ENCODE results near the gene ZNF112. TPM values are rescaled to one million over a fixed set of nuclear protein-coding genes. Genes with fewer than 3 reads are reported as not detected.
"Not testable (repeated sequence)": the region's sequence is repeated elsewhere in the genome, so short reads cannot be mapped to it uniquely, and the experiment has no call there.

Gene ZNF112
- total RNA-seq, 4 donors from 2014 or later: 2.0 to 6.0 (median 3.4) TPM

DNA sequence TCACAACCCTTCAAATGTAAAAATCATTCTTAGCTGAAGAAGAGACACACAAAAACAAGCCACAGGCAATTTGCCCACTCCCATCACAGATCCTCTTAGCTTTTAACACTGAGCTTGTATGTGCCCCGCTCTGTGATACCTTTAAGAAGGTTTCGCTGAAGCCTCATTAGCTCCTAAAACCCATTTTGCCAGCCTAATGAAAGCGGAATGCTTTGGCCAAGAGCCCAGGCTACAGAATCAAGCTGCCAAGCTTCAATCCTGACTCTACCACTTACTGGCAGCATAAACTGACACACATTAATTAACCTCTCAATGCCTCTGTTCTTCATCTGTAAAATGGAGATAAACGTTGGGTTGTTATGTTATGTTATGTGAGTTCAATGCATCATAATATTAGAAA, 10.5 kb downstream of the ZNF112 start:
- no peak for TF ChIP-seq CTCF (IDR thresholded peaks at IDR 0.05)
- no peak for ATAC-seq (ENCODE audit: low FRiP score)

GRCh38 chr19:44344255-44344654, 12.2 kb downstream of the ZNF112 start:
- ATAC-seq (ENCODE audit: low FRiP score) (no peak), DNase-seq (ENCODE audit: low spot score) (no peak)
- no peak for TF ChIP-seq CTCF (IDR thresholded peaks at IDR 0.05)

More for the DNA sequence above, 10.5 kb downstream of the ZNF112 start:
- DNase-seq (ENCODE audit: low spot score): no peak

DNA sequence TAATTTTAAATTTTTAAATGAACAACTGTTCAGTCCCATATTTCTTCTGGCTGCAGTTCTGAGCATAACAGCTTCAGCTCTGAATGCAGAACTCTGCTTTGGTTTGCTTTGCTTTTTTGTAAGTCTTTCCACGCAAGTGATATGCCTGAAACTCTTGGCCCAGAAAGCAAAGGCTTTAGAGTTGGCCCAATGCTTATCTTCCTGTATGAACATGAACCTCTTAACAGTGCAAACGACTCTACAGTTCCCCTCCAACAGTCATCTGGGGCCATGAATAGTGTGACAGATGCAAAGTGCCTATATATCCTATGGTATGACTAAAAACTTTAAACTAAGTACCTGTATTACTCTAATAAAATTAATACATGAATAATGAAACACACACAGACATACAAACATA, 14.7 kb downstream of the ZNF112 start:
- DNase-seq (ENCODE audit: low spot score) (no peak), ATAC-seq (ENCODE audit: low FRiP score) (no peak)
- no peak for TF ChIP-seq CTCF (IDR thresholded peaks at IDR 0.05)

- ATAC-seq (ENCODE audit: low FRiP score); DNase-seq (ENCODE audit: low spot score): not testable (repeated sequence)
These were observed 21.8 kb downstream of the ZNF112 start for GRCh38 chr19:44334639-44335038.

DNA sequence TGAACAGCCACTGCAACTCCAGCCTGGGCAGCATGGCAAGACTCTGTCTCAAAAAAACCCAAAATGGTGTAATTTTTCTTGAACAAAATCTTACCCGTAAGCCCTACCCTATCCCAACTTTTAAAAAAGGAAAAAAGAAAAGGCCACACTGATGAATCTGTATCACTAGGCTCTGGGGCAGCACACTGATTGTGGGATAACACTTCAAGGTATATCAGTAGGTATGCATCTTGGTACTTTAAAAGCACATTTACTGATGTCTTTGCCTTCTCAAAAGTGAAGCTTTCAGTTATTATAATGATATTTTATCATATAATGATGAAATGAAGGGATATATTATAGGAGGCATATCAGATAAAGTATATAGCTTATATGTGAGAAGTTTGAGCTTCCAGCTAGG, 24.3 kb downstream of the ZNF112 start:
- DNase-seq (ENCODE audit: low spot score): no peak
- no peak for ATAC-seq (ENCODE audit: low FRiP score)
- no peak for TF ChIP-seq CTCF (IDR thresholded peaks at IDR 0.05)

DNA sequence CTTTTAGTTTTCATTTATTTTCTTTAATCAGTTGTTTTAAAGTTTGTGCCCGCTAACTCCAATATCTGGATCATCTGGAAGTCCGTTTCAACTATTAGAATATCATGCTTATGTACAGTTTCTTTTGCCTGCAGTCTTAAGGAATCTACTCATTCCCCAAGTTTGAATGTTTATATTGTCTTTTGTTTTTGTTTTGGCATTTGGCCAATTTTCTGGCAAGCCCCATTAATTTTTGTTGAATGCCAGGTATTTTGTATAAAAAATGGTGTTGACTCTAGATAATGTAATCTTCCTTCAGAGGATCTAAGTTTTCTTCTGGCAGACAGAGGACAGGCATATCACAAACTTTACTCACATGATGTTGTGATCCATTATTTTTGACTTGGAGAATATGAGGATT, 40.6 kb downstream of the ZNF112 start:
- DNase-seq (ENCODE audit: low spot score) (no peak), ATAC-seq (ENCODE audit: low FRiP score) (no peak)
- TF ChIP-seq CTCF (IDR thresholded peaks at IDR 0.05): no peak

- no peak for TF ChIP-seq CTCF (IDR thresholded peaks at IDR 0.05)
- DNase-seq (ENCODE audit: low spot score) (no peak), ATAC-seq (ENCODE audit: low FRiP score) (no peak)
These were observed 43.2 kb downstream of the ZNF112 start for GRCh38 chr19:44313231-44313630.

DNA sequence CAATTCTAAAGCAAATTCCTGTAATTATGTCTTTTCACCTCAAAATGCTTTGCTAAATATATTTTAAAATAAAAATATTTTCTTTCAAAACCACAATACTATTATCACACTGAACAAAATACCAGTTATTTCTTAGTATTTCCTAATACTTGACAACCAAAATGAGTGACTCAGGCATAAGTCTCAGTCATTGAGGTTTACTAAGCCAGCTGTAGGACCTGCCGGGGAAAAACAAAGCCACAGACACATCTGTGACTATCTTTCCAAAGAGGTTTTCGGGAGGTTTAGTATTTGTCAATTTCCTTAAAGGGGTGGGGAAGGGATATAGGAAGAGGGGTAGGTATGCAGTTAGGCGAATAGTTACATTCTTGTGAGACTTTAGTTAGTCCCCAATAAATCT, 48.5 kb downstream of the ZNF112 start:
- DNase-seq (ENCODE audit: low spot score) (no peak), ATAC-seq (ENCODE audit: low FRiP score) (no peak)
- TF ChIP-seq CTCF (IDR thresholded peaks at IDR 0.05): no peak

All from omental fat pad (tissue), 4 donors.